ENCODE data around the gene SDHB.

The SDHB gene

DNA sequence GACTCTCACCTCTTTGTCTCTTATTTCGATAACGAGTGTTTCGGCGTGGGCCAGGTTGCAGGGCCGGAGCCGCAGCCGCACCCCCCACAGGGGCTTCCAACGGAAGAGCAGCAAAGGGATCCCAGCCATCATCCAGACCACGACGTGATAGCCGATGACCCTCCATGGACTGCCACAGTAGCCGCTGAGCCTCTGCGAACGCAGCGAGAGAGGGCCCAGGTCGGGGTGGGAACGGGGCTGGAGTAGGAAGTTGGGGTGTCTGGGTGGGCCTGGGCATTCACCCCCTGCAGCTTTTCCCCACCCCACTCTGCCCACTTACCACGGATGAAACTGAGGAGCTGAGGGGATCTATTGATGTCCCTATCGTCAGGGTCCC, 48.5 kb downstream of the SDHB start:
- H3K27ac ChIP-seq (replicated peaks) = no peak overlapping the region
- TF ChIP-seq, protein P1, sequence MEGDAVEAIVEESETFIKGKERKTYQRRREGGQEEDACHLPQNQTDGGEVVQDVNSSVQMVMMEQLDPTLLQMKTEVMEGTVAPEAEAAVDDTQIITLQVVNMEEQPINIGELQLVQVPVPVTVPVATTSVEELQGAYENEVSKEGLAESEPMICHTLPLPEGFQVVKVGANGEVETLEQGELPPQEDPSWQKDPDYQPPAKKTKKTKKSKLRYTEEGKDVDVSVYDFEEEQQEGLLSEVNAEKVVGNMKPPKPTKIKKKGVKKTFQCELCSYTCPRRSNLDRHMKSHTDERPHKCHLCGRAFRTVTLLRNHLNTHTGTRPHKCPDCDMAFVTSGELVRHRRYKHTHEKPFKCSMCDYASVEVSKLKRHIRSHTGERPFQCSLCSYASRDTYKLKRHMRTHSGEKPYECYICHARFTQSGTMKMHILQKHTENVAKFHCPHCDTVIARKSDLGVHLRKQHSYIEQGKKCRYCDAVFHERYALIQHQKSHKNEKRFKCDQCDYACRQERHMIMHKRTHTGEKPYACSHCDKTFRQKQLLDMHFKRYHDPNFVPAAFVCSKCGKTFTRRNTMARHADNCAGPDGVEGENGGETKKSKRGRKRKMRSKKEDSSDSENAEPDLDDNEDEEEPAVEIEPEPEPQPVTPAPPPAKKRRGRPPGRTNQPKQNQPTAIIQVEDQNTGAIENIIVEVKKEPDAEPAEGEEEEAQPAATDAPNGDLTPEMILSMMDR (IDR thresholded peaks at IDR 0.05; ENCODE audit: insufficient read depth, low read length) = no peak
- TF ChIP-seq GABPA (IDR thresholded peaks at IDR 0.05; ENCODE audit: low read depth) = no peak
- TF ChIP-seq, protein P2, sequence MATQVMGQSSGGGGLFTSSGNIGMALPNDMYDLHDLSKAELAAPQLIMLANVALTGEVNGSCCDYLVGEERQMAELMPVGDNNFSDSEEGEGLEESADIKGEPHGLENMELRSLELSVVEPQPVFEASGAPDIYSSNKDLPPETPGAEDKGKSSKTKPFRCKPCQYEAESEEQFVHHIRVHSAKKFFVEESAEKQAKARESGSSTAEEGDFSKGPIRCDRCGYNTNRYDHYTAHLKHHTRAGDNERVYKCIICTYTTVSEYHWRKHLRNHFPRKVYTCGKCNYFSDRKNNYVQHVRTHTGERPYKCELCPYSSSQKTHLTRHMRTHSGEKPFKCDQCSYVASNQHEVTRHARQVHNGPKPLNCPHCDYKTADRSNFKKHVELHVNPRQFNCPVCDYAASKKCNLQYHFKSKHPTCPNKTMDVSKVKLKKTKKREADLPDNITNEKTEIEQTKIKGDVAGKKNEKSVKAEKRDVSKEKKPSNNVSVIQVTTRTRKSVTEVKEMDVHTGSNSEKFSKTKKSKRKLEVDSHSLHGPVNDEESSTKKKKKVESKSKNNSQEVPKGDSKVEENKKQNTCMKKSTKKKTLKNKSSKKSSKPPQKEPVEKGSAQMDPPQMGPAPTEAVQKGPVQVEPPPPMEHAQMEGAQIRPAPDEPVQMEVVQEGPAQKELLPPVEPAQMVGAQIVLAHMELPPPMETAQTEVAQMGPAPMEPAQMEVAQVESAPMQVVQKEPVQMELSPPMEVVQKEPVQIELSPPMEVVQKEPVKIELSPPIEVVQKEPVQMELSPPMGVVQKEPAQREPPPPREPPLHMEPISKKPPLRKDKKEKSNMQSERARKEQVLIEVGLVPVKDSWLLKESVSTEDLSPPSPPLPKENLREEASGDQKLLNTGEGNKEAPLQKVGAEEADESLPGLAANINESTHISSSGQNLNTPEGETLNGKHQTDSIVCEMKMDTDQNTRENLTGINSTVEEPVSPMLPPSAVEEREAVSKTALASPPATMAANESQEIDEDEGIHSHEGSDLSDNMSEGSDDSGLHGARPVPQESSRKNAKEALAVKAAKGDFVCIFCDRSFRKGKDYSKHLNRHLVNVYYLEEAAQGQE (IDR thresholded peaks at IDR 0.05; ENCODE audit: insufficient replicate concordance, low read depth) = no peak
- TF ChIP-seq SPI1 (IDR thresholded peaks at IDR 0.05; ENCODE audit: borderline replicate concordance, low read depth) = no peak
- TF ChIP-seq POLR2AphosphoS5 (IDR thresholded peaks at IDR 0.05; ENCODE audit: low read depth) = no peak
- no peak for DNase-seq (ENCODE audit: low read depth in 1 of 2, low spot score in 1 of 2)
- no peak overlapping the region for H3K4me3 ChIP-seq (replicated peaks; ENCODE audit: insufficient read depth, low read length)
- H3K27me3 ChIP-seq (ENCODE audit: insufficient read depth, poor library complexity, severe bottlenecking) = no peaks in the 10 kb centered on the region

DNA sequence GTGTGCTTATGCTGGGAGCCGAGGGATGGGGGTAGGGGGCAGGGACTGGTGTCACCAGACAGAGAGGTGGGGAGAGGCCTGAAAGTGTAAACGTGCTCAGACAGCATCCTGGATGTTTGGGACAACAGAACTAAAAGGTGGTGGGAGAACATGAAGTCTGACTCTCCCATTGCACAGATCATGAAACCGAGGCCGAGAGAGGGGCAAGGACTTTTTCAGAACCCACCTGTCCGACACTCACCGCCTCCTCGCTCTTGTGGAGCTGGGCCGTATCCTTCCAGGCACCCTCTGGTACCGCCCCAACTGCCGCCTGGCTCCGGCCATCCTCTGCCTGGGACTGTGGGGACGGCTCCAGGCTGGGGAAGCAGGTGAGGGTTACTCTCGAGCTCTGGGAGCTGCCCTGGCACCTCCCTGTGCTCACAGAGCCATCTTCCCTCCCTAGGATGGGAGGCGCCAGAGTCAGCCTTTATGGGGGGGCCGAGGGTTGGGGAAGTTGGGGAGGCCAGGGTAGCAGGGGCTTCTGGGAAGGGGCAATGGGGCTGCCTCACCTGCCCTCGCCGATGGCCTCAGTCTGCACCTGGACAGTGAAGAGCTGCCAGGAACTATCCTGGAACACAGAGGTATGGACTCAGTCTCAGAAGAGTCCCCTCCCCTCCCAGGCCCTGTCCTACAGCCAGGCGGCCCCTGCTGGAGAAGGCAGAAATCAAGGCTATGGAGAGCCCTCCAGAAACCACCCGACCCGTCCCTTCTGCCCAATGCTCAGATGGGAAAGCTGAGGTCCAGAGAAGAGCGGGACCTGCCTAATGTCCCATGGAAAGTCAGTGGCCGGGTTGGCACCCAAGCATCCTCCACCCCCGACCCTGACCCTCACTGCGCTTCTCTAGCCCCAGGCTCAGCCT, 49.1 kb downstream of the SDHB start:
- Histone ChIP-seq H3K27ac (replicated peaks) (no peak overlapping the region), H3K27me3 (ENCODE audit: insufficient read depth, poor library complexity, severe bottlenecking) (no peaks in the 10 kb centered on the region), H3K4me3 (replicated peaks; ENCODE audit: insufficient read depth, low read length) (no peak overlapping the region)
- TF ChIP-seq GABPA (IDR thresholded peaks at IDR 0.05; ENCODE audit: low read depth) = no peak
- TF ChIP-seq, protein P2 (IDR thresholded peaks at IDR 0.05; ENCODE audit: insufficient replicate concordance, low read depth) = no peak
- no peak for TF ChIP-seq SPI1 (IDR thresholded peaks at IDR 0.05; ENCODE audit: borderline replicate concordance, low read depth)
- no peak for TF ChIP-seq POLR2AphosphoS5 (IDR thresholded peaks at IDR 0.05; ENCODE audit: low read depth)
- TF ChIP-seq, protein P1 (IDR thresholded peaks at IDR 0.05; ENCODE audit: insufficient read depth, low read length) = no peak
- DNase-seq (ENCODE audit: low read depth in 1 of 2, low spot score in 1 of 2) = no peak

DNA sequence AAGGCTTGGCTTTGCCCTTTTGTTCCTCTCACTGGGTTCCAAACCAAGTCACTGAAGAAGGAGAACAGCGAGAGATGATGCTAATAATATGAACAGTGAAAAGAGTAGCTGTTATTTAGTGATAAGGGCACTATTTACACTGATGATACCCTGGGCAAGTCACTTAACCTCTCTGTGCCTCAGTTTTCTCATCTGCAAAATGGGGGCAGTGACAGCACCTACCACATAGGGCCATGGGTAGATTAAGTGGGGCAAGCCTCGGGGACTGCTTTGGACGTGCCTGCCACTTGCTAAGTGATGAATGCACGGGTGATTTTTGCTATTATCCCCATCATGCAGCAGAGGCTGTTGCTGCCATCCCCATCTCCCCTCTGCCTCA, 51.3 kb downstream of the SDHB start:
- Histone ChIP-seq H3K4me3 (replicated peaks; ENCODE audit: insufficient read depth, low read length) (no peak overlapping the region), H3K27me3 (ENCODE audit: insufficient read depth, poor library complexity, severe bottlenecking) (no peaks in the 10 kb centered on the region), H3K27ac (replicated peaks) (no peak overlapping the region)
- TF ChIP-seq GABPA (IDR thresholded peaks at IDR 0.05; ENCODE audit: low read depth) (no peak), SPI1 (IDR thresholded peaks at IDR 0.05; ENCODE audit: borderline replicate concordance, low read depth) (no peak), POLR2AphosphoS5 (IDR thresholded peaks at IDR 0.05; ENCODE audit: low read depth) (no peak)
- TF ChIP-seq, protein P1 (IDR thresholded peaks at IDR 0.05; ENCODE audit: insufficient read depth, low read length) = no peak
- TF ChIP-seq, protein P2 (IDR thresholded peaks at IDR 0.05; ENCODE audit: insufficient replicate concordance, low read depth) = no peak
- no peak for DNase-seq (ENCODE audit: low read depth in 1 of 2, low spot score in 1 of 2)

Data from HL-60 (cell line).